HG03159 (cell line): ENCODE measurements around the gene PGAP6.
"Not testable (repeated sequence)": the region's sequence is repeated elsewhere in the genome, so short reads cannot be mapped to it uniquely, and the experiment has no call there.

Experiments
- ATAC-seq: cut with Tn5 transposase; IDR thresholded peaks from one replicate; pipeline ENCODE4 v1.9.1; 2021; ENCODE audit warnings: mild to moderate bottlenecking, moderate library complexity; ENCODE audit not compliant: unreplicated experiment

PGAP6 gene

DNA sequence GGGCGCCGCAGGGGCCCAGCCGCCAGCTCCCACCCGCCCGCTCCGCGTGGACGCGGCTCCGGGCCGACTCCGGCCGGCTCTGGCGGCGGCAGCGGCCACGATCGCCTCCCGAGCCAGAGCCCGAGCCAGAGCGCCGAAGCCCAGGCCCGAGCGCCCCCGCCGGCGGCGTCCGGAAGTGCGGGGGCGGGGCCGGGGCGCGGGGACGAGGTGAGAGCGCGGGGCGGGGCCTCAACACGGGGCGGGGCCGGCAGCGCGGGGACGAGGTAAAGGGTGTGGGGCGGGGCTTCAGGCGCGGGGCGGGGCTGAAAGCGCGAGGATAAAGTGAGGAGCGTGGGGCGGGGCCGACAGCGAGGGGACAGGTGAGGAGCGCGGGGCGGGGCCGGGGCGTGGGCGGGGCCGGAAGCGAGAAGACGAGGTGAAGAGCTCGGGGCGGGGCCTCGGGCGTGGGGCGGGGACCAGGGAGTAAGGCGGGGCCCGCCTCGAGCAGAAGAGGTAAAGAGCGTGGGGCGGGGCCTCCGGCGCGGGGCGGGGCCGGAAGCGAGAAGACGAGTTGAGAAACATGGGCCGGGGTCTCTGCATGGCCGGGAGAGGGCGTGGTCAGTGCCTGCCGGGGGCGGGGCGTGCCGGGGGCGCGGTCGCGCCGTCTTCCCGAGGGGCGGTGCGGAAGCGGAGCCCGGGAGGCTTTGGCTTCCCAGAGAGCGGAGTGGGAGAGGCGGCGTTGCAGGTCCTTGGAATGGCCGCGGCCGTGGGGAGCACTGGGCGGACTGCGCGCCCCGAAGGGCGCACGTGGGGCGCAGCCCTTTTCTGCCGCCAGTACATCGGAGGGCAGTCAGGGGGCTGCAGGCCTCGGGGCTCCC, 29.0 kb downstream of the PGAP6 start, which contains the start of gene AXIN1:
Gene AXIN1, minus strand, starts transcription at position 177 of the 857 bp plus-strand sequence. CDS start 5,698 bp downstream, outside the sequence.
- peak; percentile 54 for ATAC-seq

DNA sequence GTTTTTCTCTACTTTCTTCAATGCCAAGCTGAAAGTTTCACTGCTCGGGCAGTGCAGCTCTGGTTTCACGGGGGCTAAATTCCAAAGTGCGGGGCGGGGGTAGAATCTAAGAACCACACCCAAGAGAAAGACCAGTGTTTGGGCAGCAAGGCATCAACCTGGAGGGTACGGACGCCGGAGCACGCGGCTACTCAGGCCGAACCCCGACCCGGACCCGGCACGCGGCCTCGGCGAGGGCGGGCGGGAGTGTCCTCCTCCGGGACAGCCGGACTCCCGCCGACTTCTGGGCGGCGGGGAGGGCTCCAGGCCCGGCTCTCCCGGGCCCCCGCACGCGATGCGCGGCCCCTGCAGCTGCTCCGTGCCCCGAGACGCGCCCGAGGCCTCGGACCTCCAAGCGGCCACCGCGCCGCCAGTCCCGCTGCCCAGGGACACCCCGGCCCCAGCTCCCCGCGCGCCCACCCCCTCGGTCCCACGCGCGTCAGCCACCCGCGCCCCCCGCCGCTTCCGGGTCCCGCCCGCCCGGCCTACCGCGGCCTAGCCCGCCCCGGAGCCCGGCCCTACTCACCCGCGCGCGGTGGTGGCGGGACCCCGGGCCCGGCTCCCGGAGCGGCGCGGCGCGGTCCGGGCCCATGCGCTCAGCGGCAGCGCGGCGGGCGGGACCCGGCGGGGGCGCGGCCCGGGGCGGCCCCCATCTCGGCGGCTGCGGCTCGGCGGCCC, 29.8 kb downstream of the PGAP6 start:
- peak; percentile 34 for ATAC-seq

DNA sequence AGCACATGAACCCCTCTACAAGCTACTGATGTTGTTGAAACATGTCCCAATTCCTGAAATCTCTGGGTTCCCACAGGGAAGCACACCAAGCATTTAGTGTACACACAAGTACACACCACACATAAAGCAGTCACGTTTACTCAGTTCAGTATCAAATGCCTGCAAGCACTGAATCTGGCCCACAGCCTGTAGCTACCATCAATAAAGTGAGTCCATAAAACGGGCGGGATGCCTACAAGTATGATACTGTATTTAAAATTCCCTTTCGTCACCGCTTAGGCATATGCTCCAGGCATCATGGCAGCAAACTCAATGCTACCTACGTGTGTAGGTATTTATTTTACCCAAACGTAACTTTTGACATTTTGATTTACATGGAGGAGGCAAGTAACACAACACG, 31.6 kb downstream of the PGAP6 start:
- ATAC-seq: no peak

DNA sequence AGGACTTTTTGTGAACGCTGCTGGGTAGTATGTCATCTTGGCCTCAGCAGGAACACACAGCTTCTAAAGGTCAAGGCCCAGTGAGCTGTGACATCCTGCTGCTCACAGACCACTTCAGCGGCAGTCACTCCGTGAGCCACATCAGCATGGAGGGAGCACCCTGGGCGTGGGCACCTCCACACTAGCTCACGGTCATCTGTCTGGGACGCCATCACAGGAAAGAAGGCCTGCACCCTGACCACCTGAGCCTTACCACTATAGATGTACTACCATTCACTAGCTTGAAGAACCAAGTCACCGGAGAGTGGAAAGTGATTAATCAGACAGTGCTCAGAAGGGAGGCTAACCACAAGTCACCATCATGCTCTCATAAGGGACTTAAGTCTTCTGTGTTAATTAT, 32.6 kb downstream of the PGAP6 start:
- no peak for ATAC-seq

DNA sequence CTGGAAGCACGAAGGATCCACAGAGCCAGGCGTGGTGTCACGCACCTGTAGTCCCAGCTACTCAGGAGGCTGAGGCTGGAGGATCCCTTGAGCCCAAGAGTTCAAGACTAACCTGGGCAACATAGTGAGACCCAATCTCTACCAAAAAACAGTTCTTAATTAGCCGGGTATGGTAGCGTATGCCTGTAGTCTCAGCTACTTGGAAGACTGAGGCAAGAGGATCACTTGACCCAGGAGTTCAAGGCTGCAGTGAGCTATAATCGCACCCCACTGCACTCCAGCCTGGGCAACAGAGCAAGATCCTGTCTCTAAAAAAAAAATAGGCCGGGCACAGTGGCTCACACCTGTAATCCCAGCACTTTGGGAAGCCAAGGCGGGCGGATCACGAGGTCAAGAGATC, 33.3 kb downstream of the PGAP6 start:
- not testable (repeated sequence) for ATAC-seq

DNA sequence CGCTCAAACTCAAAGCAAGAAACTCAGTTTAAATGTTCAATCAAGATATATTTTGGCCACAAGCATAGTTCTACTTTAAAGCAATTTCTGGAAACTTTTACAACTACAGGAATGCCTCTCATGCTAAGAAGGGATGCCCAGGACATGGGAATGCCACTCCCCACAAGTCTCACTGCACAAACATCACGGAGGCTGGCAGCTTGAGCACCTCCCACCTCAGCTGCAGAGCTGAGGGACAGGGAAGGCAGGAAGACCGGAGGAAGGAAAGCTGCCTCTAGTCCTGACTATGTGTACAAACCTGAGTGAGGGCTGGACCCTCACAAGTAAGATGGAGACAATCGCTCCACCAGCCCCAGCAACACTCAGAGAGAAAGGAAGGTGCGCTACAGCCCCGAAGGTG, 34.6 kb downstream of the PGAP6 start:
- ATAC-seq: no peak

DNA sequence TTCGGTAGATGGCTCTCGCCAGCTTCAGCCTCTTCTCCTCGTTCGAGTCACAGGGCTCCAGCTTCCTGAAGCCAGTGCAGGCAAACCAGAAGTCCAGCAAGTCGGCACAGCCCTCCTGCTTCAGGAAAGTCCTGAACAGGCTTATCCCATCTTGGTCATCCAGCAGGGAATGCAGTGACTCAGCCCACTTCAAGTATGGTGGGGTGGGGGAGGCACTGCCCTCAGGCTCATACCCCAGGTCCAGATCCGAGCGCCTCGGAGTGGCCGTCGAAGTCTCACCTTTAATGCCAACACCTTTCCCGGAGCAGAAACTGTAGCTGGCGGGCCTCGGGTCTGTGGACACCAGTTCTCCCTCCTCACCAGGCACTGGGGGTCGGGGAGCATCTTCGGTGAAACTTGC, 35.2 kb downstream of the PGAP6 start:
- no peak for ATAC-seq

DNA sequence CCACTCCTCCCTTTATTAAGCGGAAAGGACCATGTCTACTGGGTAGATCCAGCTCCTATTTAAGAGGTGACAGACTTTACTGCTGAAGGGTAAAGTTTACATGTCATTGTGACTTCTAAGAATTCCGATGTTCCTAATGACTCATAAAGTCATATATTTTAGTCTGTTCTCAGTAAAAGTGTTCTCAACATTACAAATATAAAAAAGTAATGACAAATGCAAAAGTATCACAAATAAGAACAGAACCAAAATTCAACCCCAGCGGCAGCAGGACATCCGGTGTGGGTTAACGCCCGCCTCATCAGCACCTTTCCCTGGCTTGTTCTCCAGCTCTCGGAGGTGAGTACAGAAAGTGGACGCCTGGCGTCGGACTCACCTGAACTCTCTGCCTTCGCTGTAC, 36.0 kb downstream of the PGAP6 start:
- no peak for ATAC-seq

DNA sequence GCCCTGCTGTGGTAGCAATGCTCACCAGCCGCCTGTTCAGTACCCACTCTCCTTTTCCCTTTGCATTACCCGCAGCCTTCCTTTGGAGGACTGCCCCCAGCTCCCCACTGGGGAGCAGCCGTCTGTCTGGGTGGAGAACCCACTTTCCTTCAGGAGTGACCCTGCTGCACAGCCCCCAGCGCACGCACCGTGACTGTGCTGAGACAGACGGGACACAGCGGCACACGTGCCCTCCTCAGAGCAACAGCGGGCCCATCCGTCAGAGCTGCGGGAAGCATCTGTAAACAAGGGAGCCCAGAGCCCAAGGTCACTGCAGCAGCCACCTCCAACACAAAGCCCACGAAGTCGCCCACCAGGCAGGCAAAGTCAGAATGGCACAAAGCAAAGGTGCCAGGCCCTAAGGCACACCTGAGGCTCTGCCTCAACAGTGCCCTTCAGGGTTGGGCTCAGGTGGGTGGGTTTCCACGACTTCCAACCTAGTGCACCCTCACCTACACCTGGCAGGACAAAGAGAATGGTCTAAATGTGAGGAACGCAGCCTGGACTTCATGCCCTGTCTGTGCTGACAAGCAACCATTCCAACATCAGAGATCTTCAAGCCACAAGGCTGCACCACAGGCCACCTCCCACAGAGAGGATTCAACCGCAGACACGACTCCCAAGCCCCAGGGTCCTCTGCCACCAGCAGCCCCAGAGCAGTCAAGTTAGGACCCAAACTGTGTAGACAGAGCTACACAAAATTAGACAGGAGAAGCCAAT, 39.1 kb downstream of the PGAP6 start:
- ATAC-seq: no peak

DNA sequence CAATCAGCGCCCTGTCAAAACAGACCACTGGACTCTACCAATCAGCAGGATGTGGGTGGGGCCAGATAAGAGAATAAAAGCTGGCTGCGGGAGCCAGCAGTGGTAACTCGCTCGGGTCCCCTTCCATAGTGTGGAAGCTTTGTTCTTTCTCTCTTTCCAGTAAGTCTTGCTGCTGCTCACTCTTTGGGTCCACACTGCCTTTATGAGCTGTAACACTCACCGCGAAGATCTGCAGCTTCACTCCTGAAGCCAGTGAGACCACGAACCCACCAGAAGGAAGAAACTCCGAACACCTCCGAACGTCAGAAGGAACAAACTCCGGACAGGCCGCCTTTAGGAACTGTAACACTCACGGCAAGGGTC, 39.8 kb downstream of the PGAP6 start:
- ATAC-seq: not testable (repeated sequence)

DNA sequence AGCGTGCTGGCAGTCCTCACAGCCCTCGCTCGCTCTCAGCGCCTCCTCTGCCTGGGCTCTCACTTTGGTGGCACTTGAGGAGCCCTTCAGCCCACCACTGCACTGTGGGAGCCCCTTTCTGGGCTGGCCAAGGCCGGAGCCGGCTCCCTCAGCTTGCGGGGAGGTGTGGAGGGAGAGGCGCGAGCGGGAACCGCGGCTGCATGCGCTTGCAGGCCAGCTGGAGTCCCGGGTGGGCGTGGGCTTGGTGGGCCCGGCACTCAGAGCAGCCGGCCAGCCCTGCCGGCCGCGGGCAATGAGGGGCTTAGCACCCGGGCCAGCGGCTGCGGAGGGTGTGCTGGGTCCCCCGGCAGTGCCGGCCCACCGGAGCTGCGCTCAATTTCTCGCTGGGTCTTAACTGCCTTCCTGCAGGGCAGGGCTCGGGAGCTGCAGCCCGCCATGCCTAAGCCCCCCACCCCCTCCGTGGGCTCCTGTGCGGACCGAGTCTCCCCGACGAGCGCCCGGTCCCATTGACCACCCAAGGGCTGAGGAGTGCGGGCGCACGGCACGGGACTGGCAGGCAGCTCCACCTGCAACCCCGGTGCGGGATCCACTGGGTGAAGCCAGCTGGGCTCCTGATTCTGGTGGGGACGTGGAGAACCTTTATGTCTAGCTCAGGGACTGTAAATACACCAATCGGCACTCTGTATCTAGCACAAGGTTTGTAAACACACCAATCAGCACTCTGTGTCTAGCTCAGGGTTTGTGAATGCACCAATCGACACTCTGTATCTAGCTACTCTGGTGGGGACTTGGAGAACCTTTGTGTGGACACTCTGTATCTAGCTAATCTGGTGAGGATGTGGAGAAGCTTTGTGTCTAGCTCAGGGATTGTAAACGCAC, 40.4 kb downstream of the PGAP6 start:
- ATAC-seq: not testable (repeated sequence)

DNA sequence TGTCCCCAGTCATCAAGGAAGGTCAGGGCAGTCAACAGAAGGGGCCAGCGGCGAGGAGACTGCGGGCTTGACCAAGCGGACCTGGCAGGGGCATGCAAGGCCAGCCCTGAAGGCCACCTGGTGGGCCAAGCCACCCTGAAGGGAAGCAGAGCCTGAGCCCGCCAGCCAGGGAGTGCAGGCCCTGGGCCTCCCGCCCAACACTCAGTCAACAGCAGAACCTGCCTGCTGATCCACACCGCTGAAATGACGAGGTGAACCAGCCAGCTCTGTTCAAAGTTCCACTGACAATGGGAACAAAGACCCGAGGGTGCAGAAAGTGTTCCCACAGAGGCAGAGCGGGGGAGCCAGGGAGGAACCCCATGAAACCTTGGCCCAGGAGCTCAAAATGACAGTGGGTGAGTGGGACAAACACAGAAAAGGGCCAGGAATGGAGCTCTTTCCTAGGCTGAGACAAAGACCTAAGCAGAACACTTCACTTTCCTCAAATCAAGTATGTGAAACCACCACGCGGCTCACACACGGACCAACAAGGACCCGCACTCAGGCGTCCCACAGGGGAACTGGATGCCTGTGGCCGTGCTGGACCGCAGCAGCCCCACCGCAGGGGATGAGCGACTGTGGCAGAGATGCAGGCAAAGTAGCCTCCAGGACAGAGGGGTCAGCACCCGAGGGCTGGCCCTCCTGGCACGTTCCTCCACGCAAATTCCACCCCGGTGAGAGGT, 41.2 kb downstream of the PGAP6 start:
- ATAC-seq: no peak

DNA sequence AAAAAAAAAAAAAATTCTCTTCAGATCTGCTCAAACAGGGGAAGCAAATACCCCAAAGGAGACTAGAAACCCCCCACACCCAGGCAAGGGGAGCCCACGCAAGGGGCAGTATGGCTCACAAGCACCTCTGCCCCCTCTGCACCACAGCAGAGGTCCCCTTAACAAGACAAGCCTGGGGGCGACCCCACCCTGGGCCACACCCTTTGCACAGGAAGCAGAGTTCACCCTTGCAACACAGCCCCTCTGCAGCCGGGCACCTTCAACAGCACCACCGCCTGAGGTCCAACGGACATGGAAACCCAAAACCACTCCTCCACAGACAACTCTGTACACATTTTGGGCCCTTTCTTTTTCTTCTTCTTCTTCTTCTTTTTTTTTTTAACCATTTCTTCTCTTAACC, 42.1 kb downstream of the PGAP6 start:
- ATAC-seq: no peak

DNA sequence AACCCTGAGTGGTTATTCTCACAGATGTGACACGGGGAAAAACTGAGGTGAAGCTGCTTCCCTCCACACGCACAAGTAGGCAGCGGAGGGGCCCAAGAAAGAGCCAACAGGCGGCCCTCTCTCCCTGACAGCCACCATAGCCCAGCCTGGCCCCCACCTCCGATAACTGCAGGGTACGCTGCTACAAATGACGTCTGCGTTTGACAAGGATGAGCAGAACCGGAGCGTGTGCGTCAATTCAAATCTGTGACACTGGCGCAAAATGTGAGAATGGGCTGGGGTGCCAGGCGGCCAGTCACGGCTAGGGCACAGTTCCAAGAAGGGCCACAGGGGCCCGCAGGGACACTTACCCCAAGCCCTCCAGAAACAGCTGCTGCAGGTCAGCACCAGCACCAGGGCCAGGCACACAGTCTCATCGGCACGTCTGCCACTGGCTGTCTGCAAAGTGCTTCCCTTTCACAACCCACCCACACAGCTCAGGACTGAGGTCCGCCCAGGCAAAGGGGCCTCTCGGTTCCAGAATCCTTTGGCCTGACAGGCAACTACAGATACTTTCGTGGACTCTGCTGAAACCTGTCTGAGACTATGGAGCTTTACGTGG, 43.7 kb downstream of the PGAP6 start:
- no peak for ATAC-seq

DNA sequence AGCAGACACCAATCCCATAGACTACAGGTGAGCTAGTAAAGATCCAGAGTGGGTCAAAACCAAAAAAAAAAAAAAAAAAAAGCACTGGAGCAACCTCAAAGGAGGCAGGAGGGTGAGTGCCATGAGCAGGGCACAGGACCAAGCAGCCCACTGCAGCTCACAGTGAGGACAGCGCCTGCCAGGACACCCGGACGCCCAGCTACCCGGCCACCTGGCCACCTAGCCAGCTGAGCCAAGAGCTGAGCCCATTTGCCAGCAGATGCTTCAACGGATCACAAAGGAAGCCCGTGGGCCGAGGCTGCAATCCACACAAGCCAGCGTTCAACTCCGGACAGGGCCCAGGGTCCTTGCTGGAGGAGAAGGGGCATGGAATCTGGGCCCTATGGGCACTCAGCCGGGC, 44.3 kb downstream of the PGAP6 start:
- ATAC-seq: no peak

DNA sequence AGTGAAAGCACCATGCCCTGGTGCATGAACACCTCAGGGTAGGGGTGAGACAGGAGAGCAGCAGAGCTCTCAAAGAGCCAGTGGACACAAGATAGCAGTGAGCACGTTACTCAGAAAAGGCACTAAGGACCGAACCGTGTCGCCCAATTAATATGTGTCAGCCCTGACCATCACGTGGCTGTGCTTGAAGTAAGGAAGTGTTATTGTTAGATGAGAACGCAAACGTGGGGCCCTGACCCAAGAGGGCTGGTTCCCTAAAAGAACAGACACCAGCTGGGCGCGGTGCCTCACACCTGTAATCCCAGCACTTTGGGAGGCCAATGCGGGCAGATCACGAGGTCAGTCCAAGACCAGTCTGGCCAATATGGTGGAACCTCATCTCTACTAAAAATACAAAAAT, 45.5 kb downstream of the PGAP6 start:
- ATAC-seq: no peak

DNA sequence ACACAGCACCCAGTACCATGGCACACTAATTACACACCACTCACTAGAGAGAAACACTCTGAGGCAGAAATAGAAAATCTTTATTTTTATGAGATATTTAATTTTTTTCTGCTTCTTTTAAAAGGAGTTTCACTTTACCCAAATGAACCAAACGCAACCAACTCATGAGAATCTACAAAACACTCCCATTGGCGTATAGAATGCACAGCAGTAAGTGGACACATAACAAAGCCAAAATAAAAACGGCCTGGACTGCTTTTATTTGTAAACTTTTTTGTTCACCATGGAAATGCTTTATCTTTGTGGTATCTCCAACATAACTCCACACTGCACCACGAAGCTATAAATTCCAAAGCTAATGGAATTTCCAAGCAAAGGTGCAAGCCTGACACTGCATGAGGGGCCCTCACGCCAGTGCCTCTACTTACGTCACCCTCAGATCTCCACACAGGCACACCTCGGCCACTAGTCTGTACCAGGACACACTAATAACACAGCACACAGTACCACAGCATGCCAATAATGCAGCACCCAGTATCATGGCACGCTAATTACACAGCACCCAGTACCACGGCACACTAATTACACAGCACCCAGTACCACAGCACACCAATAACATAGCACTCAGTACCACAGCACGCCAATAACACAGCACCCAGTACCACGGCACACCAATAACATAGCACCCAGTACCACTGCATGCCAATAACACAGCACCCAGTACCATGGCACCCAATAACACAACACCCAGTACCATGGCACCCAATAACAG, 46.7 kb downstream of the PGAP6 start:
- ATAC-seq: not testable (repeated sequence)

DNA sequence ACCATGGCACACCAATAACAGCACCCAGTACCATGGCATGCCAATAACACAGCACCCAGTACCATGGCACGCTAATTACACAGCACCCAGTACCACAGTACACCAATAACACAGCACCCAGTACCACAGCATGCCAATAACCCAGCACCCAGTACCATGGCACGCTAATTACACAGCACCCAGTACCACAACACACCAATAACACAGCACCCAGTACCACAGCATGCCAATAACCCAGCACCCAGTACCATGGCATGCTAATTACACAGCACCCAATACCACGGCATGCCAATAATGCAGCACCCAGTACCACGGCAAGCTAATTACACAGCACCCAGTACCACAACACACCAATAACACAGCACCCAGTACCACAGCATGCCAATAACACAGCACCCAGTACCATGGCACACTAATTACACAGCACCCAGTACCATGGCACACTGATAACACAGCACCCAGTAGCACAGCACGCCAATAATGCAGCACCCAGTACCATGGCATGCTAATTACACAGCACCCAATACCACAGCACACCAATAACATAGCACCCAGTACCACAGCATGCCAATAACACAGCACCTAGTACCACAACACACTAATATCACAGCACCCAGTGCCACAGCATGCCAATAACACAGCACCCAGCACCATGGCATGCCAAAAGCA, 47.5 kb downstream of the PGAP6 start:
- ATAC-seq: not testable (repeated sequence)
